ENCODE data around the gene MANSC4. TPM values are rescaled to one million over a fixed set of nuclear protein-coding genes. Genes with fewer than 3 reads are reported as not detected.

Gene MANSC4
- total and polyA plus RNA-seq, 2 of the 13 experiments (the other 11 are each of a cell fraction or from before 2014, with no cell fraction given): not detected

DNA sequence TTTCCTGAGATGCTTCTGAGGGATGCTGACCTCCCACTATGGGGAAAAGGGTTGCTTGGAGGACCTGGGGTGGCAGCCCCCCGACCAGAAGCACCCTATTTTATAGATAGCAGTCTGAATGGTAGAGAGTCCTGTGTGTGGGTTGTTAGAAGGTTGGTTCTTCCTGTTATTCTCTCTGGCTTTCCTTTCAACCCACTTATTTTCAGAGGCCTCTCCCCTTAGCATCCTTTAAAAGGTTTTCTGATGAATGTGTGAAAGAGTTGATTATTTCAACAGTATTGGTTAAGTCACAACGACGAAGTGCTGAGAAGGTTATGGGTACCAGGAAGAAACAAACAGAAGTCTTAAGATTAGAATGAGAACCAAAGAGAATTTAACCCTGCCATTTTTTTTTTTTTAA, 20.8 kb upstream of the MANSC4 start:
- FAIRE-seq (no peak), DNase-seq (ENCODE audit: low spot score) (no peak), ATAC-seq (no peak)
- no peaks in the 10 kb centered on the region for H4K20me1 ChIP-seq (ENCODE audit: insufficient read depth, low read length)
- no TSS peak for BruUV-seq (replicated peaks)
- 92% methylated on average over 3 of the region's 3 CpGs for WGBS (ENCODE audit: low lambda C conversion rate)
- CTCF ChIA-PET (ENCODE audit: low intra/inter-chr PET ratio, low total read pairs): no interaction called here
- no peaks in the 10 kb centered on the region for H3K9me3 ChIP-seq (ENCODE audit: low read length)
- no peak overlapping the region for H3K4me2 ChIP-seq (ENCODE audit: low read depth, low read length)
- H3K4me3 ChIP-seq (replicated peaks in 1 of 3; ENCODE audit: insufficient read depth in 1 of 3, low read depth in 2 of 3, low read length in 3 of 3): no peak overlapping the region
- H3K9ac ChIP-seq (ENCODE audit: insufficient read depth, low read depth, low read length): no peak overlapping the region
- in situ Hi-C loops (cut with HindIII; ENCODE audit: extremely low pct_ligation_motif_present, low pct_unique_long_range_greater_than_20kb) (no loop called here), intact Hi-C loops (cut with micrococcal nuclease; ENCODE audit: unreplicated experiment) (no loop called here)
- POLR2A ChIA-PET: no interaction called here
- no peaks in the 10 kb centered on the region for H3K27me3 ChIP-seq (ENCODE audit: control insufficient read depth in 1 of 2, insufficient read depth in 2 of 2, low read length in 2 of 2)
- no peak overlapping the region for H3K27ac ChIP-seq (ENCODE audit: extremely low read length, insufficient read depth, low read length)
- H2AFZ ChIP-seq (ENCODE audit: low read length): no peak overlapping the region
- no peaks in the 10 kb centered on the region for H3K4me1 ChIP-seq (ENCODE audit: insufficient read depth, low read length)
- no peaks in the 10 kb centered on the region for H3K79me2 ChIP-seq (ENCODE audit: insufficient read depth, low read length)
- H3K36me3 ChIP-seq (replicated peaks in 1 of 2; ENCODE audit: control insufficient read depth in 1 of 2, insufficient read depth in 2 of 2, low read length in 2 of 2): peaks cover 1 to 31% of the 10 kb centered on the region in 2 experiments; a peak in 3 of 5 replicates
- no peak for TF ChIP-seq MAZ (IDR thresholded peaks at IDR 0.05; ENCODE audit: borderline replicate concordance, low read depth, low read length)
- TF ChIP-seq MAZ (CRISPR knock-in tag; IDR thresholded peaks at IDR 0.05; ENCODE audit: low read depth): no peak
- no peak for TF ChIP-seq HNF4G (IDR thresholded peaks at IDR 0.05; ENCODE audit: borderline replicate concordance, low read depth, low read length)
- TF ChIP-seq HNF4G (CRISPR knock-in tag; IDR thresholded peaks at IDR 0.05; ENCODE audit: borderline replicate concordance, low read depth): no peak
- no peak for TF ChIP-seq CC2D1A (CRISPR knock-in tag; IDR thresholded peaks at IDR 0.05)
- no peak for TF ChIP-seq FOXA3 (CRISPR knock-in tag; IDR thresholded peaks at IDR 0.05)
- TF ChIP-seq RBAK (CRISPR knock-in tag; IDR thresholded peaks at IDR 0.05): no peak
- no peak for TF ChIP-seq ZSCAN9 (CRISPR knock-in tag; IDR thresholded peaks at IDR 0.05; ENCODE audit: borderline replicate concordance)

DNA sequence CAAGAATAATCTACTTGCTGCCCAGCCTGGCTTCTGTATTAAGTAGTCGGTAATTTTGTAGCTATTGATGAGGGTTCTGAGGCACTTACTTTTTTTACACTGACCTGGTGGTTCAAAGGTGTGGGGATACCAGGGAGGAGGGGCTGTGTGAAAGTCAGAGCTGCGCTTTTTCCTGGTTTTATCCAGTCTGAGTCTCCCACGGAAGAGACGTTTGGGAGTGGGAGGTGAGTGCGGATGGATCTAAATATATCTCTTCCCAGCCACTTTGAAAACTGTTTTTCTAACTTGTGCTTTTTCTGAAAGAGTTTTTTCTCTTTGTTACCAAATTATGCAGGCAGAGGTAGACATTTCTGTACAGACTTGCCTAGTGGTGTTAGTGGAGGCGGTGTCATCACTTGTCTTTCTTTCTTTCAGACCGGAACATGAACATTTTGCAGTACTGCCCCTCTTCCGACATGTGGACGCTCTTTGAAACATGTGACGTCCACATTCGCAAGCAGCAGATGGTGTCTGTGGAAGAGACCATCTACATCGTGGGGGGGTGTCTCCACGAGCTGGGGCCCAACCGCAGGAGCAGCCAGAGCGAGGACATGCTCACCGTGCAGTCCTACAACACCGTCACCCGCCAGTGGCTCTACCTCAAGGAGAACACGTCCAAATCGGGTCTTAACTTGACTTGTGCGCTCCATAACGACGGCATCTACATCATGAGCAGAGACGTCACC, 17.4 kb upstream of the MANSC4 start:
- no peaks in the 10 kb centered on the region for H3K79me2 ChIP-seq (ENCODE audit: insufficient read depth, low read length)
- no peak for DNase-seq (ENCODE audit: low spot score)
- no peak overlapping the region for H3K27ac ChIP-seq (ENCODE audit: extremely low read length, insufficient read depth, low read length)
- peaks cover 5 to 50% of the 10 kb centered on the region in 2 experiments; a peak in 4 of 5 replicates for H3K36me3 ChIP-seq (replicated peaks in 1 of 2; ENCODE audit: control insufficient read depth in 1 of 2, insufficient read depth in 2 of 2, low read length in 2 of 2)
- TF ChIP-seq, protein P1, sequence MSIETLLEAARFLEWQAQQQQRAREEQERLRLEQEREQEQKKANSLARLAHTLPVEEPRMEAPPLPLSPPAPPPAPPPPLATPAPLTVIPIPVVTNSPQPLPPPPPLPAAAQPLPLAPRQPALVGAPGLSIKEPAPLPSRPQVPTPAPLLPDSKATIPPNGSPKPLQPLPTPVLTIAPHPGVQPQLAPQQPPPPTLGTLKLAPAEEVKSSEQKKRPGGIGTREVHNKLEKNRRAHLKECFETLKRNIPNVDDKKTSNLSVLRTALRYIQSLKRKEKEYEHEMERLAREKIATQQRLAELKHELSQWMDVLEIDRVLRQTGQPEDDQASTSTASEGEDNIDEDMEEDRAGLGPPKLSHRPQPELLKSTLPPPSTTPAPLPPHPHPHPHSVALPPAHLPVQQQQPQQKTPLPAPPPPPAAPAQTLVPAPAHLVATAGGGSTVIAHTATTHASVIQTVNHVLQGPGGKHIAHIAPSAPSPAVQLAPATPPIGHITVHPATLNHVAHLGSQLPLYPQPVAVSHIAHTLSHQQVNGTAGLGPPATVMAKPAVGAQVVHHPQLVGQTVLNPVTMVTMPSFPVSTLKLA (IDR thresholded peaks at IDR 0.05): peak; percentile 70
- TF ChIP-seq ZSCAN30 (CRISPR knock-in tag; IDR thresholded peaks at IDR 0.05) (no peak), FOXC1 (CRISPR knock-in tag; IDR thresholded peaks at IDR 0.05; ENCODE audit: borderline replicate concordance) (no peak)
- TF ChIP-seq, protein P2, sequence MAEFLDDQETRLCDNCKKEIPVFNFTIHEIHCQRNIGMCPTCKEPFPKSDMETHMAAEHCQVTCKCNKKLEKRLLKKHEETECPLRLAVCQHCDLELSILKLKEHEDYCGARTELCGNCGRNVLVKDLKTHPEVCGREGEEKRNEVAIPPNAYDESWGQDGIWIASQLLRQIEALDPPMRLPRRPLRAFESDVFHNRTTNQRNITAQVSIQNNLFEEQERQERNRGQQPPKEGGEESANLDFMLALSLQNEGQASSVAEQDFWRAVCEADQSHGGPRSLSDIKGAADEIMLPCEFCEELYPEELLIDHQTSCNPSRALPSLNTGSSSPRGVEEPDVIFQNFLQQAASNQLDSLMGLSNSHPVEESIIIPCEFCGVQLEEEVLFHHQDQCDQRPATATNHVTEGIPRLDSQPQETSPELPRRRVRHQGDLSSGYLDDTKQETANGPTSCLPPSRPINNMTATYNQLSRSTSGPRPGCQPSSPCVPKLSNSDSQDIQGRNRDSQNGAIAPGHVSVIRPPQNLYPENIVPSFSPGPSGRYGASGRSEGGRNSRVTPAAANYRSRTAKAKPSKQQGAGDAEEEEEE (CRISPR knock-in tag; IDR thresholded peaks at IDR 0.05; ENCODE audit: borderline replicate concordance): no peak
- no peaks in the 10 kb centered on the region for H3K9me3 ChIP-seq (ENCODE audit: low read length)
- BruUV-seq (replicated peaks): no TSS peak
- intact Hi-C loops (cut with micrococcal nuclease; ENCODE audit: unreplicated experiment) (no loop called here), in situ Hi-C loops (cut with HindIII; ENCODE audit: extremely low pct_ligation_motif_present, low pct_unique_long_range_greater_than_20kb) (no loop called here)
- ATAC-seq: no peak
- no peak overlapping the region for H3K9ac ChIP-seq (ENCODE audit: insufficient read depth, low read depth, low read length)
- 94% methylated on average over 22 of the region's 24 CpGs for WGBS (ENCODE audit: low lambda C conversion rate)
- no peak for FAIRE-seq
- no peaks in the 10 kb centered on the region for H4K20me1 ChIP-seq (ENCODE audit: insufficient read depth, low read length)
- ChIA-PET CTCF (ENCODE audit: low intra/inter-chr PET ratio, low total read pairs) (no interaction called here), POLR2A (no interaction called here)
- H2AFZ ChIP-seq (ENCODE audit: low read length): no peak overlapping the region
- no peak overlapping the region for H3K4me2 ChIP-seq (ENCODE audit: low read depth, low read length)
- H3K4me1 ChIP-seq (ENCODE audit: insufficient read depth, low read length): no peaks in the 10 kb centered on the region
- no peak overlapping the region for H3K4me3 ChIP-seq (replicated peaks in 1 of 3; ENCODE audit: insufficient read depth in 1 of 3, low read depth in 2 of 3, low read length in 3 of 3)
- no peaks in the 10 kb centered on the region for H3K27me3 ChIP-seq (ENCODE audit: control insufficient read depth in 1 of 2, insufficient read depth in 2 of 2, low read length in 2 of 2)
